ENCODE measurements around the gene WDFY1. TPM values are rescaled to one million over a fixed set of nuclear protein-coding genes. Genes with fewer than 3 reads are reported as not detected.

The WDFY1 gene
- total RNA-seq, 1 donor from 2014 or later = 39.1 TPM

- DNase-seq (ENCODE audit: low read depth) = peak; percentile 68
These were observed 84.1 kb downstream of the WDFY1 start for GRCh38 chr2:223860809-223861738.

GRCh38 chr2:223859070-223859469 lies 86.1 kb downstream of the WDFY1 start:
- no peak for DNase-seq (ENCODE audit: low read depth)

GRCh38 chr2:223856584-223856983 lies 88.6 kb downstream of the WDFY1 start:
- no peak for DNase-seq (ENCODE audit: low read depth)

- DNase-seq (ENCODE audit: low read depth) = no peak
These were observed 89.1 kb downstream of the WDFY1 start for GRCh38 chr2:223856021-223856420.

- no peak for DNase-seq (ENCODE audit: low read depth)
These were observed 89.7 kb downstream of the WDFY1 start for GRCh38 chr2:223855426-223855825.

- no peak for DNase-seq (ENCODE audit: low read depth)
These were observed 90.4 kb downstream of the WDFY1 start for GRCh38 chr2:223854741-223855140.

GRCh38 chr2:223853425-223853837 lies 91.7 kb downstream of the WDFY1 start:
- DNase-seq (ENCODE audit: low read depth) = no peak

GRCh38 chr2:223852281-223852795 lies 92.8 kb downstream of the WDFY1 start:
- DNase-seq (ENCODE audit: low read depth) = no peak

GRCh38 chr2:223847410-223847809 lies 97.7 kb downstream of the WDFY1 start:
- DNase-seq (ENCODE audit: low read depth) = no peak

- peak; percentile 71 for DNase-seq (ENCODE audit: low read depth)
These were observed 98.6 kb downstream of the WDFY1 start for GRCh38 chr2:223846515-223846914.

- DNase-seq (ENCODE audit: low read depth) = no peak
These were observed 103.5 kb downstream of the WDFY1 start for GRCh38 chr2:223841436-223842190.

GRCh38 chr2:223837287-223838061 lies 107.7 kb downstream of the WDFY1 start, which contains the start of gene AP1S3:
Gene AP1S3 (minus strand): TSS chr2:223837582. CDS start chr2:223837450, 132 bp downstream.
- DNase-seq (ENCODE audit: low read depth) = peak; percentile 51

GRCh38 chr2:223835701-223836532 lies 109.2 kb downstream of the WDFY1 start:
- DNase-seq (ENCODE audit: low read depth) = no peak

GRCh38 chr2:223834431-223834830 lies 110.7 kb downstream of the WDFY1 start:
- no peak for DNase-seq (ENCODE audit: low read depth)

GRCh38 chr2:223832241-223832903 lies 112.8 kb downstream of the WDFY1 start:
- DNase-seq (ENCODE audit: low read depth) = peak; percentile 58

- no peak for DNase-seq (ENCODE audit: low read depth)
These were observed 116.0 kb downstream of the WDFY1 start for GRCh38 chr2:223829128-223829527.

- no peak for DNase-seq (ENCODE audit: low read depth)
These were observed 116.8 kb downstream of the WDFY1 start for GRCh38 chr2:223828314-223828713.

- DNase-seq (ENCODE audit: low read depth) = no peak
These were observed 118.1 kb downstream of the WDFY1 start for GRCh38 chr2:223826995-223827394.
